Measurements from ENCODE around the gene TRABD.
"Not testable (repeated sequence)": the region's sequence is repeated elsewhere in the genome, so short reads cannot be mapped to it uniquely, and the experiment has no call there.

Gene TRABD

DNA sequence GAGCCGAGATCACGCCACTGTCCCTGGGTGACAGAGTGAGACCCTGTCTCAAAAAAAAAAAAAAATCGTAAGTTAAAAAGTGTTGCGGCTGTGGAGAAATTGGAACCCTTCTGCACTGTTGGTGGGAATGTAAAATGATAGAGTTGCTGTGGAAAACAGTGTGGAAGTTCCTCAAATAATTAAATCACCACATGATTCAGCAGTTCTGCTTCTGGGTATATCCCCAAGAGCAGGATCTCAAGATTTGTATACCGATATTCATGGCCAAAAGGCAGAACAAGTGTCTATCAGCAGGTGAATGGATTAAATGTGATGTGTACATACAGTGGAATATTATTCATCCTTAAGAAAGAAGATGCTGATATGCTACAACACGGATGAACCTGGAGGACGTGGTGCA, 18.9 kb downstream of the TRABD start:
- no peak for DNase-seq

DNA sequence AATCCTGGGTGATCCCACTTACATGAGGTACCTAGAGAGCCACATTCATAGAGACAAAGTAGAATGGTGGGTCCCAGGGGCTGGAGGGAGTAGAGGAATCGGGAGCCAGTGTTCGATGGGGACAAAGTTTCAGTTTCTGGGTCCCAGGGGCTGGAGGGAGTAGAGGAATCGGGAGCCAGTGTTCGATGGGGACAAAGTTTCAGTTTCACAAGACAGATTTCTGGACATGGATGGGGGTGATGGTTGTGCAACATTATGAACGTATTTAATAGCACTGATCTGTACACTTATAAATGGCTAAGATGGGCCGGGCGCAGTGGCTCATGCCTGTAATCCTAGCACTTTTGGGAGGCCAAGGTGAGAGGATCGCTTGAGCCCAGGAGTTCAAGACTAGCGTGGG, 19.3 kb downstream of the TRABD start:
- not testable (repeated sequence) for DNase-seq

DNA sequence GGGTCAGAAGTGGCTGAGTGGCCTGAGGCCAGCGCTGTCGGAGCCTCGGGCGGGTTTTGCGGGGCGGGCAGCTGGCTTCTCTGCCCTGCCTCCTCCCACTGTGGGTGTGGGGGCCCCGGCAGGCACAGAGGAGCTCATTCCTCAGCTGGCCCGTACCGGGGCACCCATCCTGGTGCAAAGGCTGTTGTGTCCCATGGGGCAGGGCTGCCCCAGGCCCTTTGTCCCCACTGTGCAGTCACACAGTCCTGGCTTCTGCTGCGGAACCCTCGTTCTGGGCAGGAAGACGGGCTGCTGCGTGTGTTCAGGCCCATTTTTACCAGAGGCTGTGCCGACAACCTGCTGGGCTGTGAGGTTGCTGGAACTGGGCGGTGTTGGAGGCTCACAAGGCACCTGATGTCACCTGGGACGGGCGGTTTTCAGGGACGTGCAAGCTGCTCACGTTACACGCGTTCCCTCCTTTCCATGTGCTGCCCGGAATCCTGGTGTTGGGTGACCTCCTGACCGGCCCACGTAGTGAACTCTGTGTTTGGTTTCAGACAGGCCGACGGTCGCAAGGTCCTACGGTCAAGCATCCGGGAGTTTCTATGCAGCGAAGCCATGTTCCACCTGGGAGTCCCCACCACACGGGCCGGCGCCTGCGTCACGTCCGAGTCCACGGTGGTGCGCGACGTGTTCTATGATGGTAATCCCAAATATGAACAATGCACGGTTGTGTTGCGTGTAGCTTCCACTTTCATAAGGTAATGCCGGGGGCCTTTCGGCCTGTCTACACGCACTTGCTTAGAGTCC, 20.3 kb downstream of the TRABD start:
- no peak for DNase-seq

DNA sequence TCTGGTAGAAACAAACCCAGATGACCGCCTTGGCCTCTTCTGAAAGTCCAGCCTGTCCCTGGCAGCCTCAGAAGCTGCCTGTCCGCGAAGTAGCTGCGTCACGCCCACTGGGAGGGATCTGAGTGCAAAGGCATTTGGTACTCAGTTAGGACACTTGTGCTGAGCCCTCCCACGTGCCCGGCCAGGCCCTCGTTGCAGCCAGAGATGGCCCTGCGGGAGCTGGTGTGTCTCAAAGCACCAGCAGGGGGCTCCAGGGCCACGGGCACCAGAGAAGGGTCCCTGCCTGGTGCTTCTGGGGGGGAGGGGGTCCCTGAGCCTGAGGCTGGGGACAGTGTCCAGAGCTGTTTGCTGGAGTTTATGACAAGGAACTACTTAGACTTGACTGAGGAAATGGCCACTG, 20.9 kb downstream of the TRABD start:
- no peak for DNase-seq

DNA sequence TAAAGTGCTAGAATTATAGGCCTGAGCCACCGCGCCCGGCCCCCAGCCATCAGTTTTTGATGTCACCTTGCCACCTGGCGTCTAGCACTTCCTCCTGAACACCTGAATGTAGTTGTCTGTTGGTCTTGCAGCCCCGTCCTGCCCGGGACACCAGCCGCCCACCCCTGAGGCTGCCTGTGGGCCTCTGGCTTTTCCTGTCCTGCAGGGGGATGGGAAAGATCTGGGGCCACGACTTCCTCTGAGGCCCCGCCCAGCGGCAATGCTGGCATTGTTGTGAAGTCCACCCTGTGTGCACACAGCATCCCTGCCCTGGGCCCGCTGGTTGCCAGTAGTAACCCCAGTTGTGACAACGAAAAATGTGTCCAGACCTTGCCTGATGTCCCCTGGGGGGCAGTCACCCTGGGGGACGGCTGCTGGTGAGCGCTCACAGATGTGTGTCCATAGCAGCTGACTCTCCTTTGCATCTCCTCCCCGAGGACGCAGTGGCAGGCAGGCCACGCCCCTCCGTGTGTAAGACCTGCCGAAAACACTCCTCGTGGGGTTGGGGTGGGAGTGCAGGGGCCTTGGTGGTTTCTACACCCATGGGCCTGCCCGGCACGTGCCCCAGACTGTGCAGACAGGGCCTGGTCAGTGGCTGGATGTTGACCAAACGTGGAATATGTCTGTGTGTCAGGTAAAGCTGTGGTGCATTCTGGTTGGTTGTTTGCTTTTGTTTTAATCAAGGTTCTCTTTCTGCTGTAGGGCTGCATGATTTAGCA, 21.8 kb downstream of the TRABD start:
- DNase-seq: no peak

DNA sequence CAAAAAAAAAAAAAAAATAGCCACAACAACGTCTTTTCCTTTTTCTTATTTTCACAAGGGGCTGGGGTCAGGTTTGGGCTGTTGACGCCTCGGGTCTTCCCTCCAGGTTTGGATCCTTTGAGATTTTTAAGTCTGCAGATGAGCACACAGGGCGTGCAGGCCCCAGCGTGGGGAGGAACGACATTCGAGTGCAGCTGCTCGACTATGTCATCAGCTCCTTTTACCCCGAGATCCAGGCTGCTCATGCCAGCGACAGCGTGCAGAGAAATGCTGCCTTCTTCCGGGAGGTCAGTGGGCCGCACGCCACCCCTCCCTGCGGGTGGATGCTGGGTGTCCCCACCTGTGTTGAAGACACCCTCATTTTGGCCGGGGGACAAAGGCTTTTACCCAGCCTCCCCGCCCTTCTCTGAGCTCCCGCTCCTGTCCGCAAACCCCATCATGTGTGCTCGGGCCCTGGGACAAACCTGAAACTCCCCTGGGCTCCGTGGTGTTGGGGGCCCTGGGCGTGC, 22.8 kb downstream of the TRABD start:
- no peak for DNase-seq

DNA sequence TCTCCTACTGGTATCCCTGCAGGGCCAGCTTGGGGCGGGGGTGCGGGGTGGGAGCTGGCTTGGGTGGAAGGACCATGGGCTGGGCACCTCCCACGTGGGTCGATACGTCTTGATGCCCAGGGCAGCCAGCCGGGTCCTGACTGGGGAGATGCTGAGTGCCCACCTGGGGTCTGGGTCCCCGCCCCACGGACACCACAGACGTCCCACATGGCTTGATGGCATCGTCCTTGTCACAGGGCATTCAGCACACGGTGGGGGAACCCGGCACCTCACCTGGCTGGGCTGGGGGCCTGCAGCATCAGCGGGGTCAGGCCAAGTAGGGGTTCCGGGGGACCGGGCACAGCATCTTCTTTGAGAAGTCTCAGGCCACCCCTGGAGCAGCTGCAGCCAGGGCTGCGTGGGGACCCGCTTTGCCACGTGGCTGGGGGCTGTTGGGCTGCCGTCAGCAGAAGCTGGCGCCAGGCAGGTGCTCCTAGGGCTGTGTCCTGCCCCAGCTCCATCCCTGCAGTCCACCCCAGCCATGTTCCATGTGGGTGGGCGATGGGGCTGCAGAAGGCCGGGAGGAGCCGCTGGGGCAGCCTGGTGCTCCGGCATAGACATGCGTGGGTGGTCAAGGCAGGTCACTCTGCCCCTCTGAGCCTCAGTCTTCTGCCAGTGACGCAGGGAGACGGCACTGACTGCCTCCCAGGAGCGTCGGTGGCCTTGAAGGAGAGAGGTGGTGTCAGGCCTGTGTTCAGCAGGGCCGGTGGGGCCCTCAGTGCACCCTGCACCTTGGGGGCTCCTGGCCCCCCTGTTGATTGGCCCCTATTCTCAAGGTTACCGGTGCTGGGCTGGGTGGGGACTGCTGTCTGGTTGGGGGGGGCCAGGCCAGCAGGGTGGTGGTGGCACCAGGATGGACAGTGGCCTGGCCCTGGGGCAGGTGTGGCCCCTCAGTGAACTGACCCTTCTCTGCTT, 23.5 kb downstream of the TRABD start:
- DNase-seq: no peak

DNA sequence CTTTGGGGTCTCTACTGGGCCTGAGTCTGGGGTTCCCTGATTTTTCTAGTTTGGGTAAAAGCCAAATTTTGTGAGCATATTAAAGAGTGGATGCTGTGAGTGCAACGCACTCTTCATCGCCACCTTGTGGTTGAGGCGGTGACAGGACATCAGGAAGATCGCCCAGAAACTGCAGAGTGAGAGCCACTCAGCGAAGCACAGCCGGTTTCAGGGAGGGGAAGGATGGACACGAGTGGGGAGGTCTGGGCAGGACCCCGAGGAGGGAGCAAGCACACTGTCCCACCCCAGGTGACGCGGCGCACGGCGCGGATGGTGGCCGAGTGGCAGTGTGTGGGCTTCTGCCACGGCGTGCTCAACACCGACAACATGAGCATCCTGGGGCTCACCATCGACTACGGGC, 24.2 kb downstream of the TRABD start:
- DNase-seq: peak in 1 of 2 experiments; percentile 29

DNA sequence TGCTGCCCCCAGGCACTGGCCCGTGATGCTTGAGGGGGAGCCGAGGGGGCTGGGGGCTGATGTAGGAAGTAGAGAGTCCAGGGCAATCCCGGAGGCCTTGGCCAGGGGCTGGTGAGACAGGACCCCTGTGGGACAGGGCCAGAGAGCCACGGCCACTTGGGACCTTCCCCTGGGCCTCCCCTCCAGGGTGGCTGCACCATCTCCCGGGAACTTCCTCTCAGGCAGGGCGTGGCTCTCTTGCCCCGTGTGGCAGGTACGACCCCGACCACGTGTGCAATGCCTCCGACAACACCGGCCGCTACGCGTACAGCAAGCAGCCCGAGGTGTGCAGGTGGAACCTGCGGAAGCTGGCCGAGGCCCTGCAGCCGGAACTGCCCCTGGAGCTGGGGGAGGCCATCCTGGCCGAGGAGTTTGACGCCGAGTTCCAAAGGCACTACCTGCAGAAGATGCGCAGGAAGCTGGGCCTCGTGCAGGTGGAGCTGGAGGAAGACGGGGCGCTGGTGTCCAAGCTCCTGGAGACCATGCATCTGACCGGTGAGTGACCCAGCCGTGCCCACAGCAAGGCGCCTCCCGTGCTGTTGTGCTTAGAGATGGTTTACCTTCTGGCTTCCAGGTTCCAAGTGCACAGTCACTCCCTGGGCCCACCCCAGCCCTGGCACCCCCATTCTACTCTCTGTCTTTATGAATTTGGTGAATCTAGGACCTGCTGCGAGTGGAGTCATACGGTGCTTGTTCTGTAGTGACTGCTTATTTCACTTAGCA, 24.8 kb downstream of the TRABD start:
- no peak for DNase-seq

DNA sequence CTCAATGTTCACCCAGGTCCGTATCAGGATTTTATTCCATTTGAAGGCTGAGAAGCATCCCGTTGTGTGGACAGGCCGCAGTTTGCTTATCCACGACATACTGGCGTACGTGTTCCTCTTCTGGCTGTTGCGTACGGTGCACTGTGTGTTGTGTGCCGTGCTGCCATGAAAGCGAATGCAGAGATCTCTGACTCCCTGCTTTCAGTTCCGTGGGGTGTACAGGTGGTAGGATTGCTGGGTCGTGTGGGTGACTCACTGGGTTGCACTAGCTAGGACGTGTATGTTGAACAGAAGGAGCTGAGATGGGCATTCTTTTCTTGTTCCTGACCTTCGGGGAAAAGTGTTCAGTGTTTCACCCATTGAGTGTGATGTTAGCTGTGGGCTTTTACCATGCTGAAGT, 25.4 kb downstream of the TRABD start:
- no peak for DNase-seq

DNA sequence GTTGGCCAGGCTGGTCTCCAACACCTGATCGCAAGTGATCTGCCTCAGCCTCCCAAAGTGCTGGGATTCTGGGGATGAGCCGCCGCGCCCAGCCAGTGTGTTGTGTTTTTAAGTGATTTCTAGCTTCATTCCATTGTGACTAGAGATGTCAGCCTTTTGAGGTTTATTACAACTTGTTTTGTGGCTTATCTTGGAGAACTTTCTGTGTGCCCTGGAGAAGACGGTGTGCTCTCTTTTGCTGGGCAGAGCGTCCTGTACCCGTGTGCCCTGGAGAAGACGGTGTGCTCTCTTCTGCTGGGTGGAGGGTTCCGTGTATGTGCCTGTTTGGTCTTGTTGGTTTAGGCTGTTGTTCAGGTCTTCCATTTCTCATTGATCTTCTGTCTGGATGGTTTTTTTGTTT, 27.6 kb downstream of the TRABD start:
- DNase-seq: no peak

DNA sequence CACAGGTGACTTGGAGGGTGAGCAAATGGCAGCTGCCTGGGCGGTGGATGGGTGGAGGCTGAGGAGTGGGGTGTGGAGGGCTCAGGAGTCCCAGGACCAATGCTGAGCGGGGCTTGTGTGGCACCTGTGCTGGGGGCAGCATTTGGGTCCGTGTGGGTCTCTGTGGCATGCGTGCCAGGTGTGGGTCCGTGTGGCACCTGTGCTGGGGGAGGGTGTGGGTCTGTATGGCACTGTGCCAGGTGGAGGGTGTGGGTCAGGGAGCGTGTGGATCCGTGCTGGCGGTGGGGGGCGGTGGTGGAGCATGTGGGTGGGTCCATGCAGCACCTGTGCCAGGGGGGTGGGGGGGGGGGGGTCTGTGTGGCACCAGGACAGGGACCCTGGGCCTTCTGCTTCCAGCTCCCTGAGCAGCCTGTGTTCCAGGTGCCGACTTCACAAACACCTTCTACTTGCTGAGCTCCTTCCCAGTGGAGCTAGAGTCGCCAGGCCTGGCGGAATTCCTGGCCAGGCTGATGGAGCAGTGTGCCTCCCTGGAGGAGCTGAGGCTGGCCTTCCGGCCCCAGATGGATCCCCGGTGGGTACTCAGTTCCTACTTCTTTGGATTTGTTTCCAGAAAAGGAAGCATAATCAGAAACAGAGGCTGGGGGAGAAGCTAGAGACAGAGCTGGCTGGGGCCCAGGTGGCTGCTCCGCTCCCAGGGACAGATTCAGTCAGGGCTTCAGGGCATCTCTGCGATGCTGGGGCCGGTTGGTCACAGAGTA, 29.8 kb downstream of the TRABD start:
- DNase-seq: no peak

DNA sequence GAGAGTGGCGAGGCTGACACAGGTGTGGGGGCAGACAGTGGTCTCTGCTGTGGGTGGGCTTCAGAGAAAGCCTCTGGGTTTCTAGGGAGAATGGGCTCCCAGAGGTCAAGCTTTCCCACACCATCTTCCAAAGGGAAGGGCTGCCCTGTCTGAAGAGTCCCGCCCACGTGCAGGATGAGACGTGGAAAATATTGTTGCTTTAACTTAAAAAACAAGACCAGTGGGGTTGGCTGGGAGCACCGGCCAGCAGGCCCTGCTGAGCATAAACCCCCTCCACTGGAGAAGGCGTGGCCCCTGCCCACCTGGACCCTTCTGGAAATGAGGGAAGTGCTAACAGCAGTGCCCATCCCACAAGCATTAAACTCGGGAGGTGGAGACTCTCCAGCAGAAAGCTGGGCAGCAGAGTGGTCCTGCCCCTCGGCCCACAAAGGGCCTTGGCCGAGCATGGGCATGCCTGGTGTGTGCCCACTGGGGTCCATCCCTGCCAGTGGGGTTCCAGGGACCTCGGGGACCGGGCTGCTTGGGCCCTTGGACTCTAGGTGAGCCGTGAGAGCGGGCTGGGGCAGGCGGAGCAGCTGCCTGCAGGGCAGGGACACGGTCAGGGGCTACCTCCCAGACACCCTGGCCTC, 30.5 kb downstream of the TRABD start:
- no peak for DNase-seq

DNA sequence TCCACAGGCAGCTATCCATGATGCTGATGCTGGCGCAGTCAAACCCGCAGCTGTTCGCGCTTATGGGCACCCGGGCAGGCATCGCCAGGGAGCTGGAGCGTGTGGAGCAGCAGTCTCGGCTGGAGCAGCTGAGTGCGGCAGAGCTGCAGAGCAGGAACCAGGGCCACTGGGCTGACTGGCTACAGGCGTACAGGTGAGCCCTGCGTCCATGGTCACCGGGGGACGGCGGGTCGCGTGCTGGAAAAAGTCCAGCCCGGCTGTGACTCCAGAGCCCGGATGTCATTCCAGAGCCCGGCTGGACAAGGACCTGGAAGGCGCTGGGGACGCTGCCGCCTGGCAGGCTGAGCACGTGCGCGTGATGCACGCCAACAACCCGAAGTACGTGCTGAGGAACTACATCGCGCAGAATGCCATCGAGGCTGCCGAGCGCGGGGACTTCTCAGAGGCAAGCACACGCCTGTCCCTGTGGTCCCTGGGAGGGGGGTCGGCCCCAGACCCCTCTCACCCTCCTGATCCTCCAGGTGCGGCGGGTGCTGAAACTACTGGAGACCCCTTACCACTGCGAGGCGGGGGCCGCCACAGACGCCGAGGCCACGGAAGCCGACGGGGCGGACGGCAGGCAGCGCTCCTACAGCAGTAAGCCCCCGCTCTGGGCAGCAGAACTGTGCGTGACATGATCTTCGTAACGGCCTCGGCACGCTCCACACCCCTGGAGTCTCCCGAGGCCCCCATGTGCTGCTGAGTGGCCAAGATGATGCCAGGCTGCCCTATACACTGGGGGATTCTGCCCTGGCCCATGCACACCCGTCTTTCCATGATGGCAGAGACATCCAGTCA, 31.2 kb downstream of the TRABD start:
- no peak for DNase-seq

DNA sequence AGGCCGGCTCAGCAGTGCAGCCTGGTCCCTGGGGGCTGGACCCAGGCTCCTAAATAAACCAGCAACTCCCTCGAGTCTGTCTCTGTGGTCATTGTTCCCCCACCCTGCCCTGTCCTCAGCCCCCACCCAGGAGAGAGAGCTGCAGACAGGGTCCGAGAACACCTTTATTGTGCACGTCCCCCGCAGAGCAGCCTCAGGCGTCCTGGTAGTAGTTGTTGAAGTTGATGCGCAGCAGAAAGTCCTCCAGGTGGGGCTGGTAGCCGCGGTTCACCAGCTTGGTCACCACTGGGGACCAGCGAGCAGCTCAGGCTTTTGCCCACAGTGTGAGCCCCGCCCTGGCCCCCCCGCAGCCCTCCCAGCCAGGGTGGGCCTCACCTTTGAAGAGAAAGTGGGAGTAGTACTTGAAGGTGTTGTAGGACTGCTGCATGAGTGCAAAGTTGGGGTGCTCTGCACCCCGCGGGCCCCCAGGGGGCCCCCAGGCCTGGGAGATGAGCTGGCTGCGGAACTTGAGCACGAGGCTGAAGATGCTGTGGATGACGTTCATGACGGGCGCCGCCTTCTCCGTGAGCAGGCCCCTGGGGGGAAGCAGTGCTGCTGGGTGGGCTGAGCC, 31.9 kb downstream of the TRABD start:
- DNase-seq: no peak

DNA sequence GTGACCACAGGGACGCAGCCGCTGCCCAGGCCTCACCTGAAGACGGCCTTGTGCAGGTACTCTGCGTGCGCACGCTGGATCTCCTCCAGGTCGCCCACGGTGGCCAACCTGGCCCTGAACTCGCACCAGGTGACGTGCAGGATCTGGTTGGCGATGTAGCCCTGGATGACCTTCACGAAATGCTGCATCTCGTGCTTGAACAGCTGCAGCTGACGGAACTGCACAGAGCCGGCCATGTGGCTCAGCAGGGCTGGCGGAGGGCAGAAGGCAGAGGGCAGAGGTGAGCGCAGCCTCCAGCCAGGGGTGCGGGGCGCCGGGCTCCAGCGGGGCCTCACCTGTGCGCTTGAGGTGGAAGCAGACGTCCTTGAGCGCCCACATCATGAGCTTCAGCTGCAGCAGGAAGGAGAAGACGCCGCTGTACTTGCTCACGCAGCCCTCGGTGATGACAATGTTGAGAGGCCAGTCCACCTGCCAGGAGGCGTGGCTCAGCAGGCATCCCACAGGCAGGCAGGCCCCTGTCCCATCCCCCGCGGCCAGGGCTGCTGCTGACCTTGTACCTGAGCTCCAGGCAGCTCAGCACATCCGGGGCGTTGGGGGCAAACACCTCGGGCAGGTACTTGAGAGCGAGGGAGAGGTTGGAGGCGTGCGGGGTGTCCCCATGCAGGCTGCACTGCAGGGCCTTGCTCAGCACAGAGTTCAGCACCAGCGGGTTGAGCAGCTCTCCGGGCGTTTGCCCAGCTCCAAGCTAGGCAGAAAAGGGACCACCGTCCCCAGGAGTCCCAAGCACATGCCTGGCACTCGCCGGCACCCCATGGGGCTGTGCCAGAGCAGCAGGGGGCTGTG, 32.7 kb downstream of the TRABD start:
- DNase-seq: no peak

DNA sequence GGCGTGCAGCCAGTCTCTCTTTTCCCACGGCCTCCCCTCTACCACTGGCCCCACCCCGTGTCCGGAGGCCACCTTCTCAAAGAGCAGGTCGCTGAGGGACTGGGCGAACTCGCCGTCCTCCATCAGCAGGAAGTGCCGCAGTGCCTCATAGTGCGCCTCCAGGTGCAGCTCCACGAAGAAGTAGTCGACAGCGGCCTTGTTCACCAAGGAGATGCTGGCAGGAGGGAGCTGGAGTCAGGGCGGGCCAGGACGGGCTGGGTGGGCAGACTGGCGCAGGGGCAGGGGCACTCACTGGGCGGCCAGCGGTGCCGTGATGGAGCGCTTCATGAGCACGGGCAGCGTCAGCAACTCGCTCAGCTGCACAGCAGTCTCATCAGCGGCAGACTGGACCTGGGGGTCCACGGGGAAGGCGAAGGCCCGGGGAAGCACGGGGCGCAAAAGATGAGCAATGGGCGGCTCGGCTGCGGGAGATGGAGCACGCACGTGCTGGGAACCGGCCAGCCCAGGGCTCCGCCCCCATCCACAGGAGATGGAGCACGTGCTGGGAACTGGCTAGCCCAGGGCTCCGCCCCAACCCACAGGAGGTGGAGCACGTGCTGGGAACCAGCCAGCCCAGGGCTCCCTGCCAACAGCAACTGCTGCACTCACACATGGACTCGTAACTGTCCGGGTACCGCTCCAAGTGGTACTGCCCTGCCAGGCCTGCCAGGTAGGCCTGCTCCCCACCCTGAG, 33.4 kb downstream of the TRABD start:
- peak in 1 of 2 experiments; percentile 31 for DNase-seq

All from NCI-H1930 (cell line).